PC-3 (cell line): Measurements from ENCODE around the gene SLC8A1. TPM values are rescaled to one million over a fixed set of nuclear protein-coding genes. Genes with fewer than 3 reads are reported as not detected.

Source experiments
- ATAC-seq: fragments of 200-7000 bp; cut with Tn5 transposase; 2 replicates; pipeline ENCODE4 v1.9.1; 2020; ENCODE audit warnings: mild to moderate bottlenecking, moderate library complexity
- BruUV-seq: library from RNA; stranded (reverse); fragments of 400-500 nt; replicated peaks from 2 replicates; lab custom pipeline; 2021; lab: Mats Ljungman, UMichigan
- CTCF ChIA-PET: fragments of 300-600 bp; sonication (Branson Sonifier 250); formaldehyde crosslinking; loops from one replicate; lab custom pipeline; 2022; ENCODE audit warnings: antibody characterized with exemption; lab: Charles Lee
- POLR2A ChIA-PET: fragments of 300-600 bp; sonication (Branson Sonifier 250); formaldehyde crosslinking; loops from one replicate; lab custom pipeline; 2022; ENCODE audit warnings: antibody characterized with exemption; ENCODE audit not compliant: unreplicated experiment; lab: Charles Lee
- DNase-seq: peaks from one replicate; pipeline ENCODE4 v3.0.0-alpha.2; 2015
- H2AFZ ChIP-seq: fragments of 300-600 bp; sonication (generic); 2 replicates; pipeline ENCODE4 v1.6.0; 2016; ENCODE audit warnings: antibody characterized with exemption, low read length
- H3F3A ChIP-seq: fragments of 300-600 bp; sonication (generic); one replicate; pipeline ENCODE4 v1.6.0; 2017; ENCODE audit warnings: antibody characterized with exemption, low read length, control low read depth, mild to moderate bottlenecking; ENCODE audit not compliant: unreplicated experiment
- H3K27ac ChIP-seq: fragments of 300-600 bp; sonication (generic); 2 replicates; pipeline ENCODE4 v1.5.1; 2016; ENCODE audit warnings: mild to moderate bottlenecking, low read length
- H3K27me3 ChIP-seq: fragments of 300-600 bp; sonication (generic); 2 replicates; pipeline ENCODE4 v1.6.1; 2016; ENCODE audit warnings: low read length, mixed read lengths
- H3K36me3 ChIP-seq: fragments of 300-600 bp; sonication (generic); 2 replicates; pipeline ENCODE4 v1.6.1; 2016; ENCODE audit warnings: low read depth, mixed run types, low read length, mixed read lengths
- H3K4me1 ChIP-seq: fragments of 300-600 bp; sonication (generic); 2 replicates; pipeline ENCODE4 v1.5.1; 2016; ENCODE audit warnings: low read length; ENCODE audit not compliant: insufficient read depth
- H3K4me2 ChIP-seq: fragments of 300-600 bp; sonication (generic); 2 replicates; pipeline ENCODE4 v1.6.0; 2016; ENCODE audit warnings: low read length
- H3K4me3 ChIP-seq: fragments of 300-600 bp; sonication (generic); 2 replicates; pipeline ENCODE4 v1.5.1; 2016; ENCODE audit warnings: mild to moderate bottlenecking, low read length, mixed read lengths
- H3K79me2 ChIP-seq: fragments of 300-600 bp; sonication (generic); 2 replicates; pipeline ENCODE4 v1.6.1; 2017; ENCODE audit warnings: low read length, mixed read lengths
- H3K9ac ChIP-seq: fragments of 300-600 bp; sonication (generic); 2 replicates; pipeline ENCODE4 v1.6.0; 2016; ENCODE audit warnings: mild to moderate bottlenecking, low read length
- H3K9me2 ChIP-seq: fragments of 300-600 bp; sonication (generic); replicated peaks from 2 replicates; pipeline ENCODE4 v1.6.1; 2016; ENCODE audit warnings: mixed run types, low read length, mixed read lengths
- H3K9me3 ChIP-seq: fragments of 300-600 bp; sonication (generic); 2 replicates; pipeline ENCODE4 v1.6.1; 2016; ENCODE audit warnings: low read length, mixed read lengths
- H4K20me1 ChIP-seq: fragments of 300-600 bp; sonication (generic); 2 replicates; pipeline ENCODE4 v1.6.1; 2016; ENCODE audit warnings: low read length, mixed read lengths
- CTCF ChIP-seq: fragments of 300-600 bp; sonication (generic); conservative IDR thresholded peaks from 2 replicates; pipeline ENCODE4 v1.5.1; 2017; ENCODE audit warnings: antibody characterized with exemption, low read depth, mild to moderate bottlenecking, low read length
- EZH2 ChIP-seq: fragments of 300-600 bp; sonication (generic); IDR thresholded peaks from one replicate; pipeline ENCODE4 v1.6.1; 2017; ENCODE audit warnings: antibody characterized with exemption, mild to moderate bottlenecking, low read length; ENCODE audit not compliant: unreplicated experiment
- EZH2phosphoT487 ChIP-seq: fragments of 300-600 bp; sonication (generic); IDR thresholded peaks from 2 replicates; pipeline ENCODE4 v1.6.1; 2018; ENCODE audit warnings: mild to moderate bottlenecking, antibody characterized with exemption, low read length, borderline replicate concordance
- intact Hi-C: fragments of 100-400 bp; cut with micrococcal nuclease; formaldehyde crosslinking; loops from 2 replicates; pipeline ENCODE4 v1.9.0; 2023
- total RNA-seq: library from RNA; depleted of rRNA; stranded (reverse); fragments of >200 nt; gene quantifications from 2 replicates; pipeline ENCODE4 v1.2.3, GENCODE V29; 2014

Gene SLC8A1
- total RNA-seq, 1 experiment from 2014 or later: 1.3 TPM

GRCh38 chr2:40048506-40048905, 403.4 kb downstream of the SLC8A1 start:
- H3K36me3 ChIP-seq: no peaks in the 10 kb centered on the region
- no peaks in the 10 kb centered on the region for H3K4me1 ChIP-seq
- no peak overlapping the region for H3K4me3 ChIP-seq
- H3K9me3 ChIP-seq: no peaks in the 10 kb centered on the region
- no peaks in the 10 kb centered on the region for H3K27me3 ChIP-seq
- CTCF ChIA-PET: no interaction called here
- ATAC-seq: no peak
- DNase-seq: no peak
- no peak overlapping the region for H3K4me2 ChIP-seq
- no peaks in the 10 kb centered on the region for H3F3A ChIP-seq
- no TSS peak for BruUV-seq
- intact Hi-C loops: no loop called here
- H3K27ac ChIP-seq: no peak overlapping the region
- no peaks in the 10 kb centered on the region for H4K20me1 ChIP-seq
- H3K79me2 ChIP-seq: no peaks in the 10 kb centered on the region
- no peak for TF ChIP-seq EZH2phosphoT487
- no peak for TF ChIP-seq CTCF
- TF ChIP-seq EZH2: no peak
- POLR2A ChIA-PET: no interaction called here
- H3K9ac ChIP-seq: no peak overlapping the region
- H2AFZ ChIP-seq: no peak overlapping the region
- no peaks in the 10 kb centered on the region for H3K9me2 ChIP-seq

GRCh38 chr2:40047406-40047805, 404.5 kb downstream of the SLC8A1 start:
- ChIA-PET CTCF (no interaction called here), POLR2A (no interaction called here)
- Histone ChIP-seq H3K27me3 (no peaks in the 10 kb centered on the region), H3K36me3 (no peaks in the 10 kb centered on the region), H3K4me3 (no peak overlapping the region), H2AFZ (no peak overlapping the region), H3K27ac (no peak overlapping the region), H3K79me2 (no peaks in the 10 kb centered on the region), H3K4me1 (no peaks in the 10 kb centered on the region), H3K4me2 (no peak overlapping the region), H4K20me1 (no peaks in the 10 kb centered on the region), H3K9me2 (no peaks in the 10 kb centered on the region), H3K9ac (no peak overlapping the region), H3F3A (no peaks in the 10 kb centered on the region), H3K9me3 (no peaks in the 10 kb centered on the region)
- DNase-seq (no peak), ATAC-seq (no peak)
- no peak for TF ChIP-seq EZH2phosphoT487
- TF ChIP-seq EZH2: no peak
- no peak for TF ChIP-seq CTCF
- intact Hi-C loops: no loop called here
- no TSS peak for BruUV-seq
